Esophagus squamous epithelium (tissue), 5 donors: ENCODE results near the gene SLC43A2. TPM values are rescaled to one million over a fixed set of nuclear protein-coding genes. Genes with fewer than 3 reads are reported as not detected.

Experiments
- DNase-seq: peaks from one replicate; lab custom pipeline; 2025; lab: John Stamatoyannopoulos, UW
- H3K27ac ChIP-seq, 4 donors: fragments of 200-600 bp; sonication (generic); one replicate each; pipeline ENCODE4 v1.5.1; 2016 to 2019; ENCODE audit warnings: mild to moderate bottlenecking in 1 of 4
- H3K27me3 ChIP-seq, 4 donors: fragments of 200-600 bp; sonication (generic); 1 replicate in 3 of 4; 2 replicates in 1 of 4; pipeline versions ENCODE4 v1.5.1 to v1.6.0; 2017 to 2021; ENCODE audit warnings: antibody characterized with exemption in 1 of 4
- H3K36me3 ChIP-seq, 3 donors: fragments of 200-600 bp; sonication (generic); one replicate each; pipeline ENCODE4 v1.5.1; 2016 to 2019
- H3K4me1 ChIP-seq, 3 donors: fragments of 200-600 bp; sonication (generic); one replicate each; pipeline ENCODE4 v1.5.1; 2017 to 2019
- H3K4me3 ChIP-seq, 4 donors: fragments of 200-600 bp; sonication (generic); 1 replicate in 3 of 4; 2 replicates in 1 of 4; pipeline ENCODE4 v1.5.1; 2016 to 2019; ENCODE audit warnings: mild to moderate bottlenecking in 2 of 4, moderate library complexity in 1 of 4
- H3K9me3 ChIP-seq, 3 donors: fragments of 200-600 bp; sonication (generic); one replicate each; pipeline ENCODE4 v1.5.1; 2016 to 2019
- CTCF ChIP-seq, 6 experiments: fragments of 450-650 bp in 4 of 6; fragments of 200-600 bp in 2 of 6; sonication (generic) in 2 of 6; IDR thresholded peaks; one replicate each; pipeline ENCODE4 v1.5.1; 2016 to 2019; ENCODE audit warnings: antibody characterized with exemption in 6 of 6, mild to moderate bottlenecking in 4 of 6, moderate library complexity in 4 of 6
- POLR2A ChIP-seq, 4 donors: fragments of 450-650 bp; IDR thresholded peaks; one replicate each; pipeline ENCODE4 v1.6.1; 2017; ENCODE audit warnings: antibody characterized with exemption in 4 of 4, mild to moderate bottlenecking in 4 of 4, moderate library complexity in 3 of 4
- WGBS, 2 donors: methylation state at CpG; one replicate each; pipeline ENCODE4 v1.1.5; 2018; 5-methylcytosine and 5-hydroxymethylcytosine counted together
- intact Hi-C: fragments of 100-400 bp; cut with DNase I; formaldehyde crosslinking; loops from one replicate; pipeline ENCODE4 v1.15.0; 2022
- total RNA-seq, 4 donors: library from RNA; depleted of rRNA; stranded (reverse); fragments of >200 nt; gene quantifications; one replicate each; pipeline ENCODE4 v1.1.0, GENCODE V29; 2016
- donor health status: DM: yes; HTN: yes; CAD: no.

SLC43A2 gene
- total RNA-seq, 4 donors from 2014 or later = 2.5 to 12.4 (median 5.3) TPM

DNA sequence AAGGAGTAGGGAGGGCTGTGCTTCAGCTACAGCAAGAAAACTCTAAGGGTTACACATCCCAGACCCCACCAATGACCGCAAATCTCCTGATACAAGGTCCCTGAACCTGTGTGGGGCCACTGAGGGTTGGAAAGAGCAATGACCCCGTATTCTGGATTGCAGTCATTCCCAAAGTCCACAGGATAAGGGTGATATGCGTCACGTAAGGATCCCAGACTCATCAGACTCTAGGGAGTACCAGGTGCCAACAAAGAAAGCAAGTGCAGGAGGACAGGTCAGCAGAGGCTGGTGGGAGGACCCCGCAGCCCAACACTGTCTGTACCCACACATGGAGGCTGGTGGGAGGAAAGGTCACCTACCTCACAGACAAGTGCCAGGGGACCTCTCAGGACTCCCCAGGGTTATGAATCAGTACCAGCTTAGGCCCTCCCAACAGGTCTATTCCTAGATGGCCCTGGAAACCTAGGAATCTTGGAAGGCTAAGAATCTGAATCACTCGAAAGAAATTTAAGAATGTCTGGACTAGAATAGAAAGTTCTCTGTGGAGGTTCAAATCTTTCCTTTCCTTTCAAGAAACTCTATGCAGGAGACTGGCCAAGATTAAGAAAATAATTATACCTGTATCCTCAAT lies 82.2 kb downstream of the SLC43A2 start:
- intact Hi-C loops = no loop called here
- H3K4me3 ChIP-seq = no peak overlapping the region
- H3K27ac ChIP-seq = peak overlapping the region in 2 of 4 donors; percentile 56 to 58
- TF ChIP-seq CTCF (IDR thresholded peaks at IDR 0.05) (no peak), POLR2A (IDR thresholded peaks at IDR 0.05) (no peak)
- no peaks in the 10 kb centered on the region for H3K9me3 ChIP-seq
- H3K4me1 ChIP-seq = peaks cover 0 to 45% (median 22%) of the 10 kb centered on the region in 3 donors
- no peak for DNase-seq
- H3K27me3 ChIP-seq = no peaks in the 10 kb centered on the region
- H3K36me3 ChIP-seq = peaks cover 13 to 98% (median 33%) of the 10 kb centered on the region in 3 donors
- WGBS, 2 donors = 73 to 79% methylated on average over 5 of the region's 6 CpGs

DNA sequence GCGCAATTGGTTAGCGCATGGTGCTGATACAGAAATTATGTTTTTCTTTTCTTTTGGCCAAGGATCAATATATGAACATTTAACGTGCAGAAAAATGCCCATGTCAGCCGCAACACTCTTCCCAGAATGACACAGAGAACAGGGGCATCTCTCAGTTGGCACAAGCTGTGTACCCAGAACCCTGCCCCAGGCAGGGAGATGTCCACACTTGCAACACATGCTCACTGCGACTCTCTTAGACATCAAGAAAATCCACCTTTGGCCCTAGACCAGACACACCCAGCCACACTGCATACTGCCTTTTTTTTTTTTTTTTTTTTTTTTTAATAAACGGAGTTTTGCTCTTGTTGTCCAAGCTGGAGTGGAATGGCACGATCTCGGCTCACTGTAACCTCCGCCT lies 83.0 kb downstream of the SLC43A2 start:
- Histone ChIP-seq H3K36me3 (peaks cover 15 to 98% (median 38%) of the 10 kb centered on the region in 3 donors), H3K4me3 (no peak overlapping the region), H3K27me3 (no peaks in the 10 kb centered on the region), H3K4me1 (peaks cover 0 to 37% (median 22%) of the 10 kb centered on the region in 3 donors), H3K9me3 (no peaks in the 10 kb centered on the region), H3K27ac (peak overlapping the region in 2 of 4 donors; percentile 56 to 58)
- 44 to 57% methylated on average over 8 to 9 of the region's 9 CpGs for whole genome bisulfite sequencing, 2 donors
- DNase-seq = no peak
- intact Hi-C loops = no loop called here
- TF ChIP-seq POLR2A (IDR thresholded peaks at IDR 0.05) = no peak
- TF ChIP-seq CTCF (IDR thresholded peaks at IDR 0.05) = no peak

DNA sequence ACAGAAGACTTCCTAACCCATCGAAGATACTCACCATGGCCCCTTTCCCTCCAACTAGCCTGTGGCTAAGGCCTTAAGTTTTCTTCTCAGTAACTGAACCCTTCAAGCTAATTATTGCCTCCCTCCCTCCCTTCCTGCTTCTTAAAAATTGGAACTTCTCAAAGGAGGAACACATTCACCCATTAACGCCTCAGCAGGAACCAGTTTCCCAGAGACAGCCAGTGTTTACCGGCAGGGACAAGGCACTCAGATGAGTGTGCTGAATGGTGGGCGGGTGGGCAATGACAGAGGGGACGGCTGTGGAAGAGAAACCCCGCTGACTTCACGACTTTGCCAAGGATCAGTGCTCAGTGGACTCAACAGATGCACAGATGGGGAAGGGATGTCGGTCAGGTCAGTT lies 86.3 kb downstream of the SLC43A2 start:
- intact Hi-C loops = no loop called here
- Histone ChIP-seq H3K36me3 (peaks cover 16 to 98% (median 52%) of the 10 kb centered on the region in 3 donors), H3K27me3 (no peaks in the 10 kb centered on the region), H3K4me3 (no peak overlapping the region), H3K27ac (no peak overlapping the region), H3K4me1 (peaks cover 0 to 23% (median 12%) of the 10 kb centered on the region in 3 donors), H3K9me3 (no peaks in the 10 kb centered on the region)
- WGBS, 2 donors = 75 to 87% methylated on average over 4 to 8 of the region's 8 CpGs
- DNase-seq = no peak
- TF ChIP-seq POLR2A (IDR thresholded peaks at IDR 0.05) (no peak), CTCF (IDR thresholded peaks at IDR 0.05) (no peak)

DNA sequence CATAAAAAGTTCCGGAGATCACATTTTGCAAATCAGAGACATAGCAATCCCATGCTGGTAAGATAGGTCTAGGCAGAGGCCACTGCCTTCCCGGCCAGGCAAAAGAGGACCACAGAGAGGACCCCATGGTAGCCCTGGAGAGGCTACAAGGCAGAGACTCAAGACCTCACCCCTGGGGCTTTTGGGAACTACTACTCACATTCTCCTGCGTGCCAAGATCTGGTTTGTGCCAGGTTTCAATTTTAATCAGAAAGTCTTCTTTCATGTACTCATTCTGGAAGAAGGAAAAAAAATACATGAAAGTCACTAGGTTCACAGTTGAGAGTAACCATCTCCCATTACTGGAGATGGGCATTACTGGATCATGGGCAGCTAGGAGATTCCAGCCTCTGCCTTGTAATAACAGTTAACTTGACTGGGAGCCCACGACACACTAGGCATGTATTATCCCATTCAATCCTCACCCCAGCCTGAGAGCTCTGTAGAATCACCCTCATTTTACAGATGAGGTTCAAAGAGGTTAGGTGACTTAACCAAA lies 87.2 kb downstream of the SLC43A2 start:
- H3K27me3 ChIP-seq = no peaks in the 10 kb centered on the region
- DNase-seq = no peak
- H3K4me3 ChIP-seq = no peak overlapping the region
- TF ChIP-seq CTCF (IDR thresholded peaks at IDR 0.05) = no peak
- TF ChIP-seq POLR2A (IDR thresholded peaks at IDR 0.05) = no peak
- H3K9me3 ChIP-seq = no peaks in the 10 kb centered on the region
- H3K4me1 ChIP-seq = peaks cover 0 to 20% (median 12%) of the 10 kb centered on the region in 3 donors
- no peak overlapping the region for H3K27ac ChIP-seq
- WGBS, 2 donors = 84 to 93% methylated on average over 4 of the region's 4 CpGs
- intact Hi-C loops = no loop called here
- H3K36me3 ChIP-seq = peaks cover 16 to 98% (median 53%) of the 10 kb centered on the region in 3 donors

DNA sequence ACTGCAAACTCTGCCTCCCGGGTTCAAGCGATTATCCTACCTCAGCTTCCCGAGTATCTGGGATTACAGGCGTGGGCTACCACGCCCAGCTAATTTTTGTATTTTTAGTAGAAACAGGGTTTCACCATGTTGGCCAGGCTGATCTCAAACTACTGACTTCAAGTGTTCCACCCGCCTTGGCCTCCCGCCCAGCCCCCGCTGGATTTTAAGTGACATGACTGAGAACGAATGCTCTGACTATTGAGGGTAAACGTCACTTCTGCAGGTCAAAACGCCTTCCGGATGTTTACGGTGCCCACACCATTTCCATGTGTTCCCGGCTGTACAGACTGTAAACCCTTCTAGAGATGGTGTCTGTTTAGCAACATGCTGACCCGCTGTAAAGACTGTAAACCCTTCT lies 88.8 kb downstream of the SLC43A2 start:
- Histone ChIP-seq H3K4me1 (peaks cover 0 to 5% (median 0%) of the 10 kb centered on the region in 3 donors), H3K4me3 (no peak overlapping the region), H3K27me3 (no peaks in the 10 kb centered on the region), H3K36me3 (peaks cover 21 to 100% (median 56%) of the 10 kb centered on the region in 3 donors), H3K9me3 (no peaks in the 10 kb centered on the region), H3K27ac (no peak overlapping the region)
- TF ChIP-seq POLR2A (IDR thresholded peaks at IDR 0.05) (no peak), CTCF (IDR thresholded peaks at IDR 0.05) (no peak)
- intact Hi-C loops = no loop called here
- DNase-seq = no peak
- 89 to 92% methylated on average over 15 of the region's 15 CpGs for WGBS, 2 donors
